Measurements from ENCODE around the gene LAT. TPM values are rescaled to one million over a fixed set of nuclear protein-coding genes. Genes with fewer than 3 reads are reported as not detected.
"Not testable (repeated sequence)": the region's sequence is repeated elsewhere in the genome, so short reads cannot be mapped to it uniquely, and the experiment has no call there.

LAT gene
- total RNA-seq, 2 donors from 2014 or later: 4.5 to 6.1 TPM

DNA sequence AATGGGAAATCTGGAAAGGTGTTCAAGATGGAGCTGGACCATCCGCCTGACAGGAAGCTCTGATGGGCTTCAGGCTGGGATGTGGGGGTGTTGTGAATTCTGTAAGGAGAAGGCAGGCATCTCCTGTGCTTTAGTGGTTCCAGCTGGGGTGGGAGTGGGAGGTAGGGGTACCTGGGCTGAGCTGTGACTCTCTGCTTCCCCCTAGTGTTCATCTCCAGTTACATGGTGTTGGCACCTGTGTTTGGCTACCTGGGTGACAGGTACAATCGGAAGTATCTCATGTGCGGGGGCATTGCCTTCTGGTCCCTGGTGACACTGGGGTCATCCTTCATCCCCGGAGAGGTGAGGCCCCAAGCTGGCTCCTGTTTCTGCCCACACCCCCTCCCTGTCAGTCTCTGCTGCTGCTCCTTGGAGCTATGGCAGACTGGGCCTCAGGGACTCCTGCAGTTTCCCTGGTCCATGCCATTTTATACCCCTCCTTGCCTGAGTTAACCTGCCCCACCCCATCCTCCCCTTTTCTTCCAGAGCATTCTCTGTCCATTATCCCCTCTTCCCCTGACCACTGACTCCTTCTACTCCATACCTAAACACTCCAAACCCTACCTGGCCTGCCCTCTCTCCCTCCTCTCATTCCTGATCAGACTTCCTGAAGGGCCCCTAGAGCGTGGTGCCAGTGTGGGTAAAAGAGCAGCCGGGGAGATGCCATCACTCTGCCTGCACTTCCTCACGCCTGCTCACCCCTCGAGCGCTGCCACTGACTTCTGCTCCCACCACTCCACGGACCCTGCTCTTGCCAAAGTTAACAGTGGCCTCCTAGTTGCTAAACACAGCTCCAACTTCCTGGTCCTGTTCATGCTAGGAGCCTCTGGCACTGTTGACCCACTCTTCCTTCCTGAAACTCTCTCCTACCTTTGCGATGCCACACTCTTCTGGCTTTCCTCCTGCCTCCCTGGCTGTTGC is 6.9 kb upstream of the LAT start:
- Histone ChIP-seq H3K27ac (ENCODE audit: low read depth, low read length) (no peak overlapping the region), H3K27me3 (ENCODE audit: control insufficient read depth, insufficient read depth, low read length, poor library complexity, severe bottlenecking) (no peaks in the 10 kb centered on the region), H3K4me3 (ENCODE audit: low read length) (no peak overlapping the region), H3K9me3 (ENCODE audit: control insufficient read depth, low read length) (no peaks in the 10 kb centered on the region), H3K4me1 (ENCODE audit: control insufficient read depth, insufficient read depth, low read length) (no peaks in the 10 kb centered on the region), H3K36me3 (ENCODE audit: control insufficient read depth, insufficient read depth, low read length) (peaks cover 36% of the 10 kb centered on the region), H3K9ac (ENCODE audit: extremely low read depth, low read length, poor library complexity, severe bottlenecking) (no peak overlapping the region)
- peak; percentile 78 for DNase-seq
- Mint-ChIP-seq H3K36me3 (ENCODE audit: low read depth) (peaks cover 41% of the 10 kb centered on the region), H3K27me3 (ENCODE audit: insufficient read depth) (no peaks in the 10 kb centered on the region), H3K27ac (no peak overlapping the region), H3K9me3 (no peaks in the 10 kb centered on the region), H3K4me3 (no peak overlapping the region), H3K4me1 (peaks cover 7% of the 10 kb centered on the region)
- WGBS, 2 experiments (ENCODE audit: insufficient coverage in 1 of 2, insufficient read length in 1 of 2): 82 to 88% methylated on average over 11 of the region's 11 CpGs
- TF ChIP-seq, protein P1, sequence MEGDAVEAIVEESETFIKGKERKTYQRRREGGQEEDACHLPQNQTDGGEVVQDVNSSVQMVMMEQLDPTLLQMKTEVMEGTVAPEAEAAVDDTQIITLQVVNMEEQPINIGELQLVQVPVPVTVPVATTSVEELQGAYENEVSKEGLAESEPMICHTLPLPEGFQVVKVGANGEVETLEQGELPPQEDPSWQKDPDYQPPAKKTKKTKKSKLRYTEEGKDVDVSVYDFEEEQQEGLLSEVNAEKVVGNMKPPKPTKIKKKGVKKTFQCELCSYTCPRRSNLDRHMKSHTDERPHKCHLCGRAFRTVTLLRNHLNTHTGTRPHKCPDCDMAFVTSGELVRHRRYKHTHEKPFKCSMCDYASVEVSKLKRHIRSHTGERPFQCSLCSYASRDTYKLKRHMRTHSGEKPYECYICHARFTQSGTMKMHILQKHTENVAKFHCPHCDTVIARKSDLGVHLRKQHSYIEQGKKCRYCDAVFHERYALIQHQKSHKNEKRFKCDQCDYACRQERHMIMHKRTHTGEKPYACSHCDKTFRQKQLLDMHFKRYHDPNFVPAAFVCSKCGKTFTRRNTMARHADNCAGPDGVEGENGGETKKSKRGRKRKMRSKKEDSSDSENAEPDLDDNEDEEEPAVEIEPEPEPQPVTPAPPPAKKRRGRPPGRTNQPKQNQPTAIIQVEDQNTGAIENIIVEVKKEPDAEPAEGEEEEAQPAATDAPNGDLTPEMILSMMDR (conservative IDR thresholded peaks at IDR 0.05): peak; percentile 84

DNA sequence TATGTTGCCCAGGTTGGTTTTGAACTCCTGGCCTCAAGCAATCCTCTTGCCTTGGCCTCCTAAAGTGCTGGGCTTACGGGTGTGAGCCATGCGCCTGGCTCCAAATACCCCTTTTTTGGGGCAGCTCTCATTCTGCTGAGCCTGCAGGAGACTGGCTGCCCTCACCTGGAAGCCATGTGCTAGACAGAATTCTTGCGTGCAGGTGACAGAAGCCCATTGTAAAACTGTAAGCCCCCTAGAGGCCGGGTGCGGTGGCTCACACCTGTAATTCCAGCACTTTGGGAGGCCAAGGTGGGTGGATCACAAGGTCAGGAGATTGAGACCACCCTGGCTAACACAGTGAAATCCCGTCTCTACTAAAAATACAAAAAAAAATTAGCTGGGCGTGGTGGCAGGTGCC is 4.5 kb upstream of the LAT start:
- H3K9me3 Mint-ChIP-seq; H3K4me1 ChIP-seq (ENCODE audit: control insufficient read depth, insufficient read depth, low read length); H3K9ac ChIP-seq (ENCODE audit: extremely low read depth, low read length, poor library complexity, severe bottlenecking); H3K27me3 Mint-ChIP-seq (ENCODE audit: insufficient read depth); H3K4me1 Mint-ChIP-seq; H3K27ac ChIP-seq (ENCODE audit: low read depth, low read length); H3K4me3 ChIP-seq (ENCODE audit: low read length); H3K9me3 ChIP-seq (ENCODE audit: control insufficient read depth, low read length); H3K27ac Mint-ChIP-seq; H3K27me3 ChIP-seq (ENCODE audit: control insufficient read depth, insufficient read depth, low read length, poor library complexity, severe bottlenecking); H3K4me3 Mint-ChIP-seq: not testable (repeated sequence)
- peaks cover 52% of the 10 kb centered on the region for H3K36me3 Mint-ChIP-seq (ENCODE audit: low read depth)
- peak; percentile 59 for DNase-seq
- peaks cover 36% of the 10 kb centered on the region for H3K36me3 ChIP-seq (ENCODE audit: control insufficient read depth, insufficient read depth, low read length)
- WGBS, 2 experiments (ENCODE audit: insufficient coverage in 1 of 2, insufficient read length in 1 of 2): 93 to 100% methylated on average over 6 to 7 of the region's 7 CpGs
- TF ChIP-seq, protein P1 (conservative IDR thresholded peaks at IDR 0.05): peak; percentile 55

DNA sequence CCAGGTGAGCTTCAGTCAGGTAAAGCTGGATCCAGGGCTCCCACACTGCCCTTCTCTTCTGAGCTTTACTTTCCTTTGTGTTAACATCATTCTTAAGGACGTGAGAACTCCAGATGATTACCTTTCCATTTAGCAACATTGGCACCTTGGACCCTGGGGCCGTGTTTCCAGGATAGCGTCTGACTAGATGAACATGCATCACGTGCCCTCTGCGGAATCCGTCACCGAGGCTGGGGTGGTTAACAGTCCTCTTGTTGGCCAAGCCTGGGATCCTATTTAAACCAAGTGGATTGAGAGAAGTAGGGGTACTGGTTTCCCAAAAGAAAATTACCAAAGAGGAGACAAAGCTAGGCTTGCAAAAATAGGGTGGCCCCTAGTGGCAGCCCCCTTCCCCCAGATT is 3.9 kb upstream of the LAT start:
- TF ChIP-seq, protein P1 (conservative IDR thresholded peaks at IDR 0.05): no peak
- Mint-ChIP-seq H3K4me3 (no peak overlapping the region), H3K27me3 (ENCODE audit: insufficient read depth) (no peaks in the 10 kb centered on the region), H3K36me3 (ENCODE audit: low read depth) (peaks cover 54% of the 10 kb centered on the region), H3K9me3 (no peaks in the 10 kb centered on the region), H3K27ac (no peak overlapping the region), H3K4me1 (no peaks in the 10 kb centered on the region)
- Histone ChIP-seq H3K4me3 (ENCODE audit: low read length) (no peak overlapping the region), H3K36me3 (ENCODE audit: control insufficient read depth, insufficient read depth, low read length) (peaks cover 36% of the 10 kb centered on the region), H3K9me3 (ENCODE audit: control insufficient read depth, low read length) (no peaks in the 10 kb centered on the region), H3K4me1 (ENCODE audit: control insufficient read depth, insufficient read depth, low read length) (no peaks in the 10 kb centered on the region), H3K9ac (ENCODE audit: extremely low read depth, low read length, poor library complexity, severe bottlenecking) (no peak overlapping the region), H3K27me3 (ENCODE audit: control insufficient read depth, insufficient read depth, low read length, poor library complexity, severe bottlenecking) (no peaks in the 10 kb centered on the region), H3K27ac (ENCODE audit: low read depth, low read length) (no peak overlapping the region)
- no peak for DNase-seq
- 93 to 95% methylated on average over 7 of the region's 7 CpGs for WGBS, 2 experiments (ENCODE audit: insufficient coverage in 1 of 2, insufficient read length in 1 of 2)

Measured in endodermal cell (in vitro differentiated cells).